GM10847 (cell line): ENCODE data around the gene PLTP.

Source experiments
- POLR2A ChIP-seq: IDR thresholded peaks from 2 replicates; pipeline ENCODE4 v1.6.1; 2011; ENCODE audit not compliant: insufficient read length; ENCODE audit errors: extremely low read depth

PLTP gene

GRCh38 chr20:45934046-45934585 is 22.2 kb upstream of the PLTP start:
- TF ChIP-seq POLR2A: no peak

GRCh38 chr20:45933266-45934045 is 21.5 kb upstream of the PLTP start:
- no peak for TF ChIP-seq POLR2A

- no peak for TF ChIP-seq POLR2A
Observed at GRCh38 chr20:45927071-45927878, 15.3 kb upstream of the PLTP start.

GRCh38 chr20:45926731-45927070 is 14.7 kb upstream of the PLTP start:
- TF ChIP-seq POLR2A: no peak

DNA sequence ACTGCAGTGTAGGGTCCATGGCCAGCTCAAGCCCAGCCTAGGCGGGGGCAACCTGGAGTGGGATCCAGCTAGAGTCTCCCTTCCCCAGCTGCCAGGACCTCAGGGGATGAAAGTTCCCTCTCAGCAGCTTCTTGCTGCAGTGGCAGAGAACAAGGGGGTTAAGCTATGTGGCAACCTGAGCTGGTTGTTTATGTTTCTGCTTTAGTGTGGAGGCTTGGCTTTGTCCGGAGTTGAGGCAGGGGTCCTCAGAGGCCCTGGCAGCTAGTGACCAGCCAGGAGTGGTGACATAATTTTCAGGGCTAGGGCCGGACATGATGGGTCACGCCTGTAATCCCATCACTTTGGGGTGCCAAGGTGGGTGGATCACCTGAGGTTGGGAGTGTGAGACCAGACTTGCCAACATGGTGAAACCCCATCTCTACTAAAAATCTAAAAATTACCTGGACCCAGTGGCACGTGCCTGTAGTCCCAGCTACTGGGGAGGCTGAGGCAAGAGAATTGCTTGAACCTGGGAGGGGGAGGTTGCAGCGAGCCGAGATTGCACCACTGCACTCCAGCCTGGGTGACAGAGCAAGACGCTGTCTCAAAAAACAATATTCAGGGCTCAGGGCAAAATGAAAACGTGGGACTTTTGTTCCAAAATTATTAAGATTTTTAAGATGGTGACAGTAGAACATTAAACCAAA is 14.0 kb upstream of the PLTP start:
- TF ChIP-seq POLR2A: no peak

GRCh38 chr20:45924391-45925261 is 12.7 kb upstream of the PLTP start:
- no peak for TF ChIP-seq POLR2A

DNA sequence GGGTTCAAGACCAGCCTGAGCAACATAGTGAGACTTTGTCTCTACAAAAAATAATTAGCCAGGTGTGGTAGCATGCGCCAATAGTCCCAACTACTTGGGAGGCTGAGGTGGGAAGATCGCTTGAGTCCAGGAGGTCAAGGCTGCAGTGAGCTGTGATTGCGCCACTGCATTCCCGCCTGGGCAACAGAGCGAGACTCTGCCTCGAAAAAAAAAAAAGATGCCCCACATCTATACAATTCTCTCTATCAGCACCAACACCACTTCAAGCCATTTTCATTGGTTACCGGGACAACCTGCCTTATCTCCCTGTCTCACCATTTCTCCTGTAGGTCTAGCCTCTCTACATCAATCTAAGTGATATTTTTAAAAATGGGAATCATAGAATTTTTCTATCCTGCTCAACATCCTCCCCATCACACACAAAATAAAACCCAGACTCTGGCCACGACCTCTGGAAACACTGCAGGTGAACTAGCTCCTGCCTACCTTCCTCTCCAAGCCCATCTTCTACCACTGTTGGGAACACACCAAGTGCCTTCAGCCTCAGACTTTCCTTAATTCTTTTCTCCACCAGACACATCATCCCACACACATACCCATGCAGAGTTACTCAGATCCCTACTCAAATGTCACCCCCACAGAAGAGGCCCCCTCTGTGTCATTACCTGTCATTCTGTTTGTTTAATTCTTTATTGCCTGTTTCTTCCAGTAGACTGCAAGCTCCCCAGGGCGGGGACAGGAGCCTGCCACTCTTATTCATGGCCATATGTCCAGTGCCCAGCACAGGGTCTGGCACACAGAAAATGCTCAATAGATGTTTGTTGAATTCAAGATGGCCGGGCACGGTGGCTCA is 9.6 kb upstream of the PLTP start:
- no peak for TF ChIP-seq POLR2A

DNA sequence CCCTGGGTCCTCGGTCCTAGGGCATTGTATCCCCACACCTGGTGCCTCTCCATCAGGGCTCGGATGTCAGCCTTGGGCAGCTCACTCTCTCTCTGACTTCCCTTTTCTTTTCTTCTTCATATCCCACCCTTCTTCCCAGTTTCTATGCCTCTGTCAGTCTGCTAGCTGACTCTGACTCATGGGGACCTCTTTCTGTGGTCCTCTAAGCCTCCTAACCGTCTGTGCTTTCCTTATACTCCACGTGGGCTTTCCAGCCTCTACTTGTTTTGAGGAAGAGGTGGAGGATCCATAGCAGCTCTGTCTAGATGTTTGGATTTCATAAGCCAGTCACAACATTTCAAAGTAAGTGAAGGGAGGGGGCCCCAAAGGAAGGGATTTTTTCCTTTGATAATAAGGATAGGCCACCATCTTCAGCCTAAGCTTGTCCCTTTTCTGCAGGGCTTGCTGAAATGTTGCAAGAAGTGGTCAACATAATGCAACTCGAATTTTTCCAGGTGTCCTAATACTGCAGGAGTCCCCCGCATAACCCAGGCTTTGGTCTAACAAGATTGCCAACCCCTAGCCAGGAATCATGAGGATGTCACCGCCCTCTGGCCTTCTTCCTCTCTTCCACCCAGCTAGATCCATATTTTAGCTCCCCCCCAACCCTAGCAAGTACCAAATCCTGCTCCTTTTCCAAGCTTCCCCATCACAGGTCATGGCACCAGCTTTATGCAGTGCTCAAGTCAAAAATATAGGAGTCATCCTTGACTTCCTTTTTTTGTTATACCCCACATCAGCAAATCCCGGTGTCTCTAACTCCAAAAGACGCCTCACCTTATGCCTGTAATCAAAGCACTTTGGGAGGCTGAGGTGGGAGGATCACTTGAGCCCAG is 8.7 kb upstream of the PLTP start:
- TF ChIP-seq POLR2A: no peak

- TF ChIP-seq POLR2A: no peak
Observed at GRCh38 chr20:45919542-45920399, 7.8 kb upstream of the PLTP start.

DNA sequence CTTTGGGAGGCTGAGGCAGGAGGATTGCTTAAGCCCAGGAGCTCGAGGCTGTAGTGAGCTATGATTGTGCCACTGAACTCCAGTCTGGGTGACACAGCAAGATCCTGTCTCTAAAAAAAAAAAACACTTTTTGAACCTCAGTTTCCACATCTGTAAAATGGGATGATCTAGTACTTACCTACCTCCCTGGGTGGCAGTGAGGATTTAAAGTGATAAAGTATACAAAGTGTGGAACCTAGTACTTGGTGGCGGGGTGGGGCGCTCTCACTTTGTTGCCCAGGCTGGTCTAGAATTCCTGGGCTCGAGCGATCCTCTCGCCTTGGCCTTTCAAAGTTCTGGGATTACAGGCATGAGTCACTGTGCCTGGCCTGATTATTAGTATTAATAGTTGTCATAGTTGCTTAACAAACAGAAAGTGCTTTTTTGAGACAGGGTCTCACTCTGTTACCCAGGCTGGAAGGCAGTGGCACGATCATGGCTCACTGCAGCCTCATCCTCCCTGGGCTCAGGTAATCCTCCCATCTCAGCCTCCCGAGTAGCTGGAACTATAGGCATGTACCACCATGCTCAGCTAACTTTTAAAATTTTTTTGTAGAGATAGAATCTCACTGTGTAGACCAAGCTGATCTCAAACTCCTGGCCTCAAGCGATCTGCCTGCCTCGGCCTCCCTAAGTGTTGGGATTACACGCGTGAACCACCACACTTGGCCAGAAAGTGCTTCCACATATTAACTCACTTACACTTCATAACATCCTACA is 7.0 kb upstream of the PLTP start:
- no peak for TF ChIP-seq POLR2A

DNA sequence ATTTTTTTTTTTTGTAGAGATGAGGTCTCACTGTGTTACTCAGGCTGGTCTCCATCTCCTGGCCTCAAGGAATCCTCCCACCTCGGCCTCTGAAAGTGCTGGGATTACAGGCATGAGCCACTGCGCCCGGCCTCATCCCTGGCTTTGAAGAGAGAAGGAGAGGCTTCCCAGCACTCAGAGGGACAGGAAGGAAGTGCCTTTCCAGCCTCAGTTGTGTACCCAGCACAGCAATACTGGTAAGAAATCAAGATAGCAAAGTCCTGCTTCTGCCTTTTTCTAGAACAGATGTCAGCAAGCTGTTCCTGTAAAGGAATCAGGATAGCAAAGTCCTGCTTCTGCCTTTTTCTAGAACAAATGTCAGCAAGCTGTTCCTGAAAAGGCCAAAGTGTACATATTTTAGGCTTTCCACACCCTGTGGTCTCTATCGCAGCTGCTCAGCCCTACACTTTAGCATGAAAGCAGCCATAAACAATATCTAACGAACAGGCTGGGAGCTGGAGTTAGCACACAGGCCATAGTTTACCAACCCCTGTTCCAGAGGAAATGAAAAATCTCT is 6.3 kb upstream of the PLTP start:
- TF ChIP-seq POLR2A: no peak
